ENCODE data around the gene OLFML2B.
A peak's percentile ranks its signal among the peaks of the same experiment; 100 is the strongest.

The OLFML2B gene

GRCh38 chr1:162042361-162042760 is 18.7 kb upstream of the OLFML2B start:
- Histone ChIP-seq H3K4me3 (replicated peaks; ENCODE audit: low read depth, low read length) (no peak overlapping the region), H3K36me3 (ENCODE audit: control insufficient read depth, insufficient read depth, low read length) (no peaks in the 10 kb centered on the region), H3K27me3 (replicated peaks; ENCODE audit: control insufficient read depth, insufficient read depth, low read length) (no peaks in the 10 kb centered on the region)
- TF ChIP-seq CTCF (IDR thresholded peaks at IDR 0.05; ENCODE audit: insufficient read depth, low read length, poor library complexity, severe bottlenecking): no peak
- no peak for DNase-seq (ENCODE audit: extremely low read depth, insufficient read length)

GRCh38 chr1:162040657-162041056 is 17.0 kb upstream of the OLFML2B start:
- Histone ChIP-seq H3K4me3 (replicated peaks; ENCODE audit: low read depth, low read length) (no peak overlapping the region), H3K27me3 (replicated peaks; ENCODE audit: control insufficient read depth, insufficient read depth, low read length) (no peaks in the 10 kb centered on the region; the same call in 1 of the 2 replicates), H3K36me3 (ENCODE audit: control insufficient read depth, insufficient read depth, low read length) (no peaks in the 10 kb centered on the region)
- peak; percentile 40 for TF ChIP-seq CTCF (IDR thresholded peaks at IDR 0.05; ENCODE audit: insufficient read depth, low read length, poor library complexity, severe bottlenecking)
- DNase-seq (ENCODE audit: extremely low read depth, insufficient read length): no peak

- no peak for DNase-seq (ENCODE audit: extremely low read depth, insufficient read length)
- Histone ChIP-seq H3K36me3 (ENCODE audit: control insufficient read depth, insufficient read depth, low read length) (no peaks in the 10 kb centered on the region), H3K27me3 (replicated peaks; ENCODE audit: control insufficient read depth, insufficient read depth, low read length) (no peaks in the 10 kb centered on the region; the same call in 1 of the 2 replicates), H3K4me3 (replicated peaks; ENCODE audit: low read depth, low read length) (no peak overlapping the region)
- TF ChIP-seq CTCF (IDR thresholded peaks at IDR 0.05; ENCODE audit: insufficient read depth, low read length, poor library complexity, severe bottlenecking): no peak
These were observed 16.3 kb upstream of the OLFML2B start for GRCh38 chr1:162040001-162040400.

- TF ChIP-seq CTCF (IDR thresholded peaks at IDR 0.05; ENCODE audit: insufficient read depth, low read length, poor library complexity, severe bottlenecking): no peak
- Histone ChIP-seq H3K36me3 (ENCODE audit: control insufficient read depth, insufficient read depth, low read length) (no peaks in the 10 kb centered on the region), H3K27me3 (replicated peaks; ENCODE audit: control insufficient read depth, insufficient read depth, low read length) (no peaks in the 10 kb centered on the region; the same call in 1 of the 2 replicates), H3K4me3 (replicated peaks; ENCODE audit: low read depth, low read length) (no peak overlapping the region)
- no peak for DNase-seq (ENCODE audit: extremely low read depth, insufficient read length)
These were observed 15.0 kb upstream of the OLFML2B start for GRCh38 chr1:162038624-162039023.

- TF ChIP-seq CTCF (IDR thresholded peaks at IDR 0.05; ENCODE audit: insufficient read depth, low read length, poor library complexity, severe bottlenecking): no peak
- Histone ChIP-seq H3K4me3 (replicated peaks; ENCODE audit: low read depth, low read length) (no peak overlapping the region), H3K27me3 (replicated peaks; ENCODE audit: control insufficient read depth, insufficient read depth, low read length) (no peaks in the 10 kb centered on the region; the same call in 1 of the 2 replicates), H3K36me3 (ENCODE audit: control insufficient read depth, insufficient read depth, low read length) (no peaks in the 10 kb centered on the region)
- DNase-seq (ENCODE audit: extremely low read depth, insufficient read length): no peak
These were observed 12.5 kb upstream of the OLFML2B start for GRCh38 chr1:162036163-162036562.

GRCh38 chr1:162035241-162035640 is 11.6 kb upstream of the OLFML2B start:
- no peak for DNase-seq (ENCODE audit: extremely low read depth, insufficient read length)
- H3K36me3 ChIP-seq (ENCODE audit: control insufficient read depth, insufficient read depth, low read length): no peaks in the 10 kb centered on the region
- no peak for TF ChIP-seq CTCF (IDR thresholded peaks at IDR 0.05; ENCODE audit: insufficient read depth, low read length, poor library complexity, severe bottlenecking)

More at GRCh38 chr1:162035241-162035640, 11.6 kb upstream of the OLFML2B start:
- Histone ChIP-seq H3K4me3 (replicated peaks; ENCODE audit: low read depth, low read length) (no peak overlapping the region), H3K27me3 (replicated peaks; ENCODE audit: control insufficient read depth, insufficient read depth, low read length) (no peaks in the 10 kb centered on the region; the same call in 1 of the 2 replicates)

All from GM06990 (cell line).